PC-3 (cell line): Measurements from ENCODE around the gene BIRC5. TPM values are rescaled to one million over a fixed set of nuclear protein-coding genes. Genes with fewer than 3 reads are reported as not detected.

Experiments
- ATAC-seq: fragments of 200-7000 bp; cut with Tn5 transposase; 2 replicates; pipeline ENCODE4 v1.9.1; 2020; ENCODE audit warnings: mild to moderate bottlenecking, moderate library complexity
- BruUV-seq: library from RNA; stranded (reverse); fragments of 400-500 nt; replicated peaks from 2 replicates; lab custom pipeline; 2021; lab: Mats Ljungman, UMichigan
- CTCF ChIA-PET: fragments of 300-600 bp; sonication (Branson Sonifier 250); formaldehyde crosslinking; loops from one replicate; lab custom pipeline; 2022; ENCODE audit warnings: antibody characterized with exemption; lab: Charles Lee
- POLR2A ChIA-PET: fragments of 300-600 bp; sonication (Branson Sonifier 250); formaldehyde crosslinking; loops from one replicate; lab custom pipeline; 2022; ENCODE audit warnings: antibody characterized with exemption; ENCODE audit not compliant: unreplicated experiment; lab: Charles Lee
- DNase-seq: peaks from one replicate; pipeline ENCODE4 v3.0.0-alpha.2; 2015
- H2AFZ ChIP-seq: fragments of 300-600 bp; sonication (generic); 2 replicates; pipeline ENCODE4 v1.6.0; 2016; ENCODE audit warnings: antibody characterized with exemption, low read length
- H3F3A ChIP-seq: fragments of 300-600 bp; sonication (generic); one replicate; pipeline ENCODE4 v1.6.0; 2017; ENCODE audit warnings: antibody characterized with exemption, low read length, control low read depth, mild to moderate bottlenecking; ENCODE audit not compliant: unreplicated experiment
- H3K27ac ChIP-seq: fragments of 300-600 bp; sonication (generic); 2 replicates; pipeline ENCODE4 v1.5.1; 2016; ENCODE audit warnings: mild to moderate bottlenecking, low read length
- H3K27me3 ChIP-seq: fragments of 300-600 bp; sonication (generic); 2 replicates; pipeline ENCODE4 v1.6.1; 2016; ENCODE audit warnings: low read length, mixed read lengths
- H3K36me3 ChIP-seq: fragments of 300-600 bp; sonication (generic); 2 replicates; pipeline ENCODE4 v1.6.1; 2016; ENCODE audit warnings: low read depth, mixed run types, low read length, mixed read lengths
- H3K4me1 ChIP-seq: fragments of 300-600 bp; sonication (generic); 2 replicates; pipeline ENCODE4 v1.5.1; 2016; ENCODE audit warnings: low read length; ENCODE audit not compliant: insufficient read depth
- H3K4me2 ChIP-seq: fragments of 300-600 bp; sonication (generic); 2 replicates; pipeline ENCODE4 v1.6.0; 2016; ENCODE audit warnings: low read length
- H3K4me3 ChIP-seq: fragments of 300-600 bp; sonication (generic); 2 replicates; pipeline ENCODE4 v1.5.1; 2016; ENCODE audit warnings: mild to moderate bottlenecking, low read length, mixed read lengths
- H3K79me2 ChIP-seq: fragments of 300-600 bp; sonication (generic); 2 replicates; pipeline ENCODE4 v1.6.1; 2017; ENCODE audit warnings: low read length, mixed read lengths
- H3K9ac ChIP-seq: fragments of 300-600 bp; sonication (generic); 2 replicates; pipeline ENCODE4 v1.6.0; 2016; ENCODE audit warnings: mild to moderate bottlenecking, low read length
- H3K9me2 ChIP-seq: fragments of 300-600 bp; sonication (generic); replicated peaks from 2 replicates; pipeline ENCODE4 v1.6.1; 2016; ENCODE audit warnings: mixed run types, low read length, mixed read lengths
- H3K9me3 ChIP-seq: fragments of 300-600 bp; sonication (generic); 2 replicates; pipeline ENCODE4 v1.6.1; 2016; ENCODE audit warnings: low read length, mixed read lengths
- H4K20me1 ChIP-seq: fragments of 300-600 bp; sonication (generic); 2 replicates; pipeline ENCODE4 v1.6.1; 2016; ENCODE audit warnings: low read length, mixed read lengths
- CTCF ChIP-seq: fragments of 300-600 bp; sonication (generic); conservative IDR thresholded peaks from 2 replicates; pipeline ENCODE4 v1.5.1; 2017; ENCODE audit warnings: antibody characterized with exemption, low read depth, mild to moderate bottlenecking, low read length
- EZH2 ChIP-seq: fragments of 300-600 bp; sonication (generic); IDR thresholded peaks from one replicate; pipeline ENCODE4 v1.6.1; 2017; ENCODE audit warnings: antibody characterized with exemption, mild to moderate bottlenecking, low read length; ENCODE audit not compliant: unreplicated experiment
- EZH2phosphoT487 ChIP-seq: fragments of 300-600 bp; sonication (generic); IDR thresholded peaks from 2 replicates; pipeline ENCODE4 v1.6.1; 2018; ENCODE audit warnings: mild to moderate bottlenecking, antibody characterized with exemption, low read length, borderline replicate concordance
- intact Hi-C: fragments of 100-400 bp; cut with micrococcal nuclease; formaldehyde crosslinking; loops from 2 replicates; pipeline ENCODE4 v1.9.0; 2023
- total RNA-seq: library from RNA; depleted of rRNA; stranded (reverse); fragments of >200 nt; gene quantifications from 2 replicates; pipeline ENCODE4 v1.2.3, GENCODE V29; 2014

BIRC5 gene
- total RNA-seq, 1 experiment from 2014 or later, result 304 TPM

GRCh38 chr17:78235885-78236284 is 21.8 kb downstream of the BIRC5 start:
- H3K4me2 ChIP-seq, result no peak overlapping the region
- no peaks in the 10 kb centered on the region for H3K9me3 ChIP-seq
- H4K20me1 ChIP-seq, result no peaks in the 10 kb centered on the region
- ChIA-PET POLR2A (no interaction called here), CTCF (no interaction called here)
- no peak for DNase-seq
- no peaks in the 10 kb centered on the region for H3K9me2 ChIP-seq
- ATAC-seq, result no peak
- intact Hi-C loops, result no loop called here
- no peak overlapping the region for H3K9ac ChIP-seq
- H3K4me1 ChIP-seq, result no peaks in the 10 kb centered on the region
- no TSS peak for BruUV-seq
- H3K27me3 ChIP-seq, result peaks cover 3% of the 10 kb centered on the region; the same call in 1 of the 2 replicates
- no peak overlapping the region for H3K4me3 ChIP-seq
- TF ChIP-seq EZH2 (no peak), CTCF (no peak)
- H3K79me2 ChIP-seq, result no peaks in the 10 kb centered on the region
- H3K27ac ChIP-seq, result no peak overlapping the region
- H3K36me3 ChIP-seq, result no peaks in the 10 kb centered on the region
- H3F3A ChIP-seq, result no peaks in the 10 kb centered on the region
- no peak overlapping the region for H2AFZ ChIP-seq

- Histone ChIP-seq H3K4me1 (no peaks in the 10 kb centered on the region), H3K36me3 (no peaks in the 10 kb centered on the region), H2AFZ (no peak overlapping the region), H3K79me2 (no peaks in the 10 kb centered on the region), H3K27ac (no peak overlapping the region), H3K4me2 (no peak overlapping the region), H3F3A (no peaks in the 10 kb centered on the region), H3K27me3 (0 out of 2 replicates have a peak, but pooled peaks cover under 1% of the 10 kb centered on the region), H3K4me3 (no peak overlapping the region), H3K9ac (no peak overlapping the region), H3K9me2 (no peaks in the 10 kb centered on the region), H4K20me1 (no peaks in the 10 kb centered on the region), H3K9me3 (no peaks in the 10 kb centered on the region)
- TF ChIP-seq EZH2phosphoT487, result no peak
- no peak for TF ChIP-seq CTCF
- no peak for TF ChIP-seq EZH2
- intact Hi-C loops, result no loop called here
- ChIA-PET CTCF (no interaction called here), POLR2A (no interaction called here)
- no TSS peak for BruUV-seq
- DNase-seq, result no peak
- no peak for ATAC-seq
These were observed 22.5 kb downstream of the BIRC5 start for GRCh38 chr17:78236362-78237127.

- intact Hi-C loops, result no loop called here
- ChIA-PET CTCF (no interaction called here), POLR2A (no interaction called here)
- no peak overlapping the region for H3K4me3 ChIP-seq
- H3K9me3 ChIP-seq, result no peaks in the 10 kb centered on the region
- H3K4me1 ChIP-seq, result peaks cover 5% of the 10 kb centered on the region
- no peaks in the 10 kb centered on the region for H3K9me2 ChIP-seq
- H3K4me2 ChIP-seq, result no peak overlapping the region
- H3K27me3 ChIP-seq, result no peaks in the 10 kb centered on the region
- no peak for DNase-seq
- H3K36me3 ChIP-seq, result no peaks in the 10 kb centered on the region
- no peaks in the 10 kb centered on the region for H4K20me1 ChIP-seq
- ATAC-seq, result no peak
- no peaks in the 10 kb centered on the region for H3K79me2 ChIP-seq
- H3K27ac ChIP-seq, result no peak overlapping the region
- TF ChIP-seq EZH2phosphoT487 (no peak), EZH2 (no peak), CTCF (no peak)
- no peak overlapping the region for H3K9ac ChIP-seq
- no peaks in the 10 kb centered on the region for H3F3A ChIP-seq
- no TSS peak for BruUV-seq
- no peak overlapping the region for H2AFZ ChIP-seq
These were observed 23.5 kb downstream of the BIRC5 start for GRCh38 chr17:78237401-78238012.
